ENCODE results near the gene APCDD1L. TPM values are rescaled to one million over a fixed set of nuclear protein-coding genes. Genes with fewer than 3 reads are reported as not detected.

The APCDD1L gene
- total and polyA plus RNA-seq, 2 of the 8 experiments (the other 6 are each of a cell fraction or from before 2014, with no cell fraction given): 0.83 to 3.1 TPM

DNA sequence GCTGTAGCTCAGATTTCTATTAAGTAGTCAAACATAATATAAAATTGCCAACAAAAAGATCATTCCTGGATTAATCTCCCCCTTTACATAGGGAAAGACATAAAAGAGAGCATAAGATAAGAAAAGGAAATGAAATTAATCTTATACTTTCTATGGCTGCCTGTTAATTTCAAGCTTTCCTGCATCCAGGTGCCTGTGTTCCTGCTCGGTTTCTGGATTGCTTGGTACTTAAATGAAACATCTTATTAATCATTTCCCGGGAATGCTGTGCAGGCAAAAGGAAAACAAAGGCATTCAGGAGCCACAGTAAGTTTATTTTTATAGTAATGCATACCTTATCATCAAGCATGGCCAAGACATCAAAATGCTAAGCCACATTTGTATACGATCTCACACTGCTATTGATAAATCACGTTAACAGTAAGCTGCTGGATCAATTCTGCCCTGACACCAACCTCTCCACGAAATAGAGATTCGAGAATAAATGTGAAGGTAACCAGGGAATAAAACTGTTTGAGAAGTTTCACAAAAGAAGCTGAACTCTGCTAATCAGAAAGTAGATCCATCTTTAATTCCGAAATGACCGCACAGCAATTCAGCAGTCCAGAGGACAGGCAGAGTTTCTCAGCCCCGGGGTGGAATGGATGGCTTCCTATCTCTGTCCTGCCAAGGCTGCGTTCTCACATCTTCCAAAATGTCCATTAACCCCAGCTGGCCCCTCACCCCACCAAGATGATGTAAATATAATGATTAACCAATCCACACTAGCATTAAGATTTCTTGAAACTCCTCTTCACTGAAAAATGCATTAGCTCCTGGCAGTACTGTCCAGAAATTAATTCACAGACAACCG is 32.6 kb upstream of the APCDD1L start:
- Histone ChIP-seq H3K23me2 (ENCODE audit: low read depth, low read length) (no peaks in the 10 kb centered on the region), H4K91ac (replicated peaks; ENCODE audit: insufficient read length, low read length) (no peak overlapping the region), H3K4me2 (ENCODE audit: insufficient read depth in 1 of 2, low read depth in 2 of 2, low read length in 2 of 2) (no peak overlapping the region), H3K4ac (replicated peaks; ENCODE audit: insufficient read length, low read depth, low read length) (no peak overlapping the region), H3K56ac (replicated peaks; ENCODE audit: insufficient read length, low read depth, low read length) (no peak overlapping the region), H2BK15ac (ENCODE audit: low read length) (no peak overlapping the region), H4K5ac (ENCODE audit: insufficient read length, low read depth, low read length) (no peak overlapping the region), H2BK12ac (ENCODE audit: low read depth, low read length) (no peak overlapping the region), H2BK5ac (ENCODE audit: low read depth, low read length) (no peak overlapping the region), H3K23ac (ENCODE audit: insufficient read length) (no peak overlapping the region), H4K20me1 (replicated peaks in 1 of 2; ENCODE audit: control insufficient read depth in 1 of 2, insufficient read depth in 2 of 2, low read length in 2 of 2) (no peaks in the 10 kb centered on the region), H3K9me3 (ENCODE audit: insufficient read depth in 2 of 2, low read depth in 1 of 2, low read length in 1 of 2) (no peaks in the 10 kb centered on the region), H3K14ac (ENCODE audit: insufficient read length) (no peak overlapping the region), H3K4me3 (ENCODE audit: extremely low read depth in 1 of 4, insufficient read depth in 2 of 4, low read depth in 3 of 4, low read length in 4 of 4) (no peak overlapping the region), H3K27me3 (replicated peaks in 1 of 4; ENCODE audit: control insufficient read depth in 3 of 4, extremely low read depth in 1 of 4, insufficient read depth in 3 of 4, low read length in 3 of 4) (no peaks in the 10 kb centered on the region), H3K18ac (ENCODE audit: extremely low read depth, low read length) (no peak overlapping the region), H3K4me1 (replicated peaks in 1 of 4; ENCODE audit: control insufficient read depth in 3 of 4, insufficient read depth in 4 of 4, low read length in 3 of 4) (no peaks in the 10 kb centered on the region; a peak in 1 of 7 replicates), H4K8ac (ENCODE audit: extremely low read depth, insufficient read depth, low read length) (no peak overlapping the region), H3K9ac (replicated peaks in 1 of 4; ENCODE audit: extremely low read depth in 1 of 4, low read depth in 3 of 4, low read length in 3 of 4) (no peak overlapping the region), H3K79me1 (ENCODE audit: low read depth, low read length) (no peaks in the 10 kb centered on the region), H2AFZ (ENCODE audit: low read length) (no peak overlapping the region), H2AK5ac (ENCODE audit: low read depth, low read length) (no peak overlapping the region), H2BK20ac (ENCODE audit: low read length) (no peak overlapping the region), H3K79me2 (ENCODE audit: control insufficient read depth in 1 of 2, insufficient read depth in 2 of 2, low read length in 2 of 2) (no peaks in the 10 kb centered on the region), H3K27ac (ENCODE audit: low read depth, low read length) (no peak overlapping the region), H2BK120ac (replicated peaks; ENCODE audit: low read depth, low read length) (no peak overlapping the region), H3K36me3 (ENCODE audit: control insufficient read depth in 2 of 4, insufficient read depth in 4 of 4, low read length in 3 of 4) (no peaks in the 10 kb centered on the region)
- no peak for FAIRE-seq
- ChIA-PET CTCF (ENCODE audit: partially characterized antibody) (interaction anchor here (0.8 to 1.7 kb wide), 5 partner anchors 10 to 111 kb away, joined by 3 to 7 read pairs (median 4); partner anchors contain the start of gene STX16), POLR2A (ENCODE audit: partially characterized antibody) (interaction anchor here (1.2 to 1.4 kb wide), 2 partner anchors 72 to 266 kb away, joined by 3 to 4 read pairs; no protein-coding TSS in a partner anchor)
- DNase-seq (ENCODE audit: low read depth in 1 of 2, low spot score in 2 of 2): peak in 1 of 2 experiments; percentile 20
- WGBS, 2 experiments (ENCODE audit: extremely low coverage in 1 of 2, insufficient coverage in 1 of 2, insufficient read length in 1 of 2, insufficient replicate concordance in 2 of 2, low coverage in 1 of 2, low lambda C conversion rate in 2 of 2, missing lambda C conversion rate in 1 of 2): 90% methylated on average over 11 of the region's 11 CpGs; no CpG with 5 or more reads in 1 of the 2 experiments
- no peak for TF ChIP-seq TCF12 (IDR thresholded peaks at IDR 0.05; ENCODE audit: low read depth, low read length)
- TF ChIP-seq POLR2AphosphoS5 (IDR thresholded peaks at IDR 0.05; ENCODE audit: low read depth, low read length): no peak
- no peak for TF ChIP-seq BCL11A (IDR thresholded peaks at IDR 0.05; ENCODE audit: low read depth in 2 of 2, low read length in 2 of 2)
- TF ChIP-seq GTF2F1 (IDR thresholded peaks at IDR 0.05; ENCODE audit: borderline replicate concordance, low read depth, low read length): no peak
- TF ChIP-seq PHF8 (conservative IDR thresholded peaks at IDR 0.05; ENCODE audit: low read depth, low read length): no peak
